HG02678 (cell line): ENCODE measurements around the gene ICAM4.
"Not testable (repeated sequence)": the region's sequence is repeated elsewhere in the genome, so short reads cannot be mapped to it uniquely, and the experiment has no call there.

Experiments used
- ATAC-seq: cut with Tn5 transposase; IDR thresholded peaks from one replicate; pipeline ENCODE4 v1.9.1; 2021; ENCODE audit warnings: mild to moderate bottlenecking, moderate library complexity; ENCODE audit not compliant: unreplicated experiment

ICAM4 gene

GRCh38 chr19:10336725-10337124, 50.0 kb downstream of the ICAM4 start:
- not testable (repeated sequence) for ATAC-seq
